Daoy (cell line): ENCODE measurements around the gene WFDC9. TPM values are rescaled to one million over a fixed set of nuclear protein-coding genes. Genes with fewer than 3 reads are reported as not detected.
"Not testable (repeated sequence)": the region's sequence is repeated elsewhere in the genome, so short reads cannot be mapped to it uniquely, and the experiment has no call there.

Experiments
- DNase-seq: peaks from one replicate; pipeline ENCODE4 v3.0.0-alpha.2; 2015; ENCODE audit warnings: low read depth
- total RNA-seq: library from RNA; depleted of rRNA; stranded (reverse); fragments of >200 nt; shearing (Covaris generic); gene quantifications from 2 replicates; pipeline ENCODE4 v1.2.3, GENCODE V29; 2014; rRNA removed

WFDC9 gene
- not detected in 2 replicates for total RNA-seq

DNA sequence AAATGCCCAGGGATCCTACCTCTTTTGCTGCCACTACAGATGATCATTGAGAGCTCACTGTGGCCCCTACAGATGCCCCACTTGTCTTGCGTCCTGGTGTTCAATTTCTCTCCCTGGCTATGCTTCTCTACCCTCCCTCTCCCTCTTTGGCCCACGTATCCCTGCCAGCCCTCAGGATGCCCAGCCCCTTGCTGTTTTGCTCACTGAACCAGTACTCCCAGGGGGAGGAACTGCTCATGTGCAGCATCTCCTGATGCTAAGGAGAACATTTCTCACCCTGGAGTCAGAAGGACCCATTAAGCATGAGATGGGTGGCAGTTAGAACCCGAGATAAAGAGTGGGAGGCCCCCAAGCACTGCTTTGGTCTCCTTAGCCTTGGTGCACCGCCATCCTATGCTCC lies at the start of gene WFDC9:
Gene WFDC9, minus strand, starts transcription at position 101 of the 400 bp plus-strand sequence. CDS start 21,103 bp downstream, outside the sequence.
- DNase-seq = no peak

DNA sequence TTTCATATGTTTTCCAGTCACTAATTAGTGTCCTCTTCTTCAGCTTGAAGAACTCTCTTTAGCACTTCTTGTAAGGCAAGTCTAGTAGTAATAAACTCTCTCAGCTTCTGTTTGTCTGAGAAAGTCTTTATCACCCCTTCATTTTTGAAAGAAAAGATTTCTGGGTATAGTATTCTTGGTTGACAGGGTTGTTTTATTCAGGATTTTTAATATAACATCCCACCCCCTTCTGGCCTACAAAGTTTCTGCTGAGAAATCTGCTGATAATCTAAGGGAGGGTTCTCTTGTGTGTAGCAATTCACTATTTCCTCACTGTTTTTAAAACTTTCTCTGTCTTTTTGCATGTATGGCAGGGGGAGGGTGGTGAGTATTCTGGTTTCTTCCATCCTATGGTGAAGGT lies 48.6 kb upstream of the WFDC9 start:
- DNase-seq = no peak

DNA sequence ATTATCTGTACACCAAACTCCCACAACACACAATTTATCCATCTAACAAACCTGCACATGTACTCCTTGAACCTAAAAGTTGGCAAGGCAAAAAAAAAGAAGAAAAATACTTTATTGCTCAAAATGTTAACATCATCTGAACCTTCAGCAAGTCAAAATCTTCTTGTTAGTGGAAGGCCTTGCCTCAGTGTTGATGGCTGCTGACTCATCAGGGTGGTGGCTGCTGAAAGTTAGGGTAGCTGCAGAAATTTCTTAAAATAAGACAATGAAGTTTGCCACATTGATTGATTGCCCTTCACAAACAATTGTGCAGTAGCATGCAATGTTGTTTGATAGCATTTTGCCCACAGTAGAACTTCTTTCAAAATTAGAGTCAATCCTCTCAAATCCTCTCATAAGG lies 41.7 kb upstream of the WFDC9 start:
- no peak for DNase-seq

DNA sequence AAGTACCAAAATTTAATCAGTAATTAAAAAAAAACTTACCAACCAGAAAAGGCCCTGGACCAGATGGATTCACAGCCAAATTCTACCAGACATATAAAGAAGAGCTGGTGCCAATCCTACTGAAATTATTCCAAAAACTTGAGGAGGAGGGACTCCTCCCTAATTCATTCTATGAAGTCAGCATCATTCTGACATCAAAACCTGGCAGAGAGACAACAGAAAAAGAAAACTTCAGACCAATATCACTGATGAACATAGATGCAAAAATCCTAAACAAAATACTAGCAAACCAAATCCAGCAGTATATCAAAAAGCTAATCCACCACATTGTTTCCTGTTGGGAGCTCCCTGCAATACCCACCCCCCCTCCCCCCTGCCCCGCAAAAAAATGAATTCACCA lies 39.1 kb upstream of the WFDC9 start, which contains the start of gene WFDC11:
Gene WFDC11, minus strand, starts transcription at position 101 of the 400 bp plus-strand sequence. CDS start 19,639 bp downstream, outside the sequence.
- DNase-seq = no peak

DNA sequence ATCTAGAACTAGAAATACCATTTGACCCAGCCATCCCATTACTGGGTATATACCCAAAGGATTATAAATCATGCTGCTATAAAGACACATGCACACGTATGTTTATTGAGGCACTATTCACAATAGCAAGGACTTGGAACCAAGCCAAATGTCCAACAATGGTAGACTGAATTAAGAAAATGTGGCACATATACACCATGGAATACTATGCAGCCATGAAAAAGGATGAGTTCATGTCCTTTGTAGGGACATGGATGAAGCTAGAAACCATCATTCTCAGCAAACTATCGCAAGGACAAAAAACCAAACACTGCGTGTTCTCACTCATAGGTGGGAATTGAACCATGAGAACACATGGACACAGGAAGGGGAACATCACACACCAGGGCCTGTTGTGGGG lies 26.0 kb upstream of the WFDC9 start:
- not testable (repeated sequence) for DNase-seq

DNA sequence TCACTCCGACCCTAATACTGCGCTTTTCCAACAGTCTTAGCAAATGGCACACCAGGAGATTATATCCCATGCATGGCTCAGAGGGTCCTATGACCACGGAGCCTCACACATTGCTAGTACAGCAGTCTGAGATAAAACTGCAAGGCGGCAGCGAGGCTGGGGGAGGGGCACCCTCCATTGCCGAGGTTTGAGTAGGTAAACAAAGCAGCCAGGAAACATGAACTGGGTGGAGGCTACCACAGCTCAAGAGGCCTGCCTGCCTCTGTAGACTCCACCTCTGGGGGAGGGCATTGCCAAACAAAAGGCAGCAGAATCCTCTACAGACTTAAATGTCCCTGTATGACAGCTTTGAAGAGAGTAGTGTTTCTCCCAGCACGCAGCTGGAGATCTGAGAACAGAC lies 20.6 kb upstream of the WFDC9 start:
- DNase-seq = not testable (repeated sequence)

DNA sequence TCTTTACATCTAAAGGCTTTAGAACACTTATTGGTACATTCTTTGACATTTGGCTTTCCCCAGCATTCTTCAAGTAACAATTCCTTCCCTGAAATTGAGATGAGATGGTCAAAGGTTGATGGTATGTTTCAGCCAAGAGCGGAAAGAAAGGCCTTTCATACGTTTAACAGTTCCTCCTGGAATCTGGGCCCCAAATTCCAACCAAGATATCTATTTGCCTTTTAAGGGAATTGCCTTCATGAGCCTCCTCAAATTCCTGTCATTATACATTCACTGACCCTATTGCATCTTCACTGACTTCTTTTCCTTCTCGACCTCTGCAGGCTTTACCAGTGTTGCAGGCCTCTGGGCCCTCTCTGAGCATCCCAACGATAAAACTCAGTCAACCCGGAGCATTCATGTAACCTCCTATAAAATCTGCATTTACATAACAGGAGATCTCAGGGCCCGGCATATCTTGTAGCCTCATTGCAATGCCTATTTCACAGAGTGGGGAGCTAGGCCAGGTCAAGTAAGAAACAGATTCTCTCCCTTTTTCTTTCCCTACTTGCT lies 18.3 kb upstream of the WFDC9 start:
- DNase-seq = no peak

DNA sequence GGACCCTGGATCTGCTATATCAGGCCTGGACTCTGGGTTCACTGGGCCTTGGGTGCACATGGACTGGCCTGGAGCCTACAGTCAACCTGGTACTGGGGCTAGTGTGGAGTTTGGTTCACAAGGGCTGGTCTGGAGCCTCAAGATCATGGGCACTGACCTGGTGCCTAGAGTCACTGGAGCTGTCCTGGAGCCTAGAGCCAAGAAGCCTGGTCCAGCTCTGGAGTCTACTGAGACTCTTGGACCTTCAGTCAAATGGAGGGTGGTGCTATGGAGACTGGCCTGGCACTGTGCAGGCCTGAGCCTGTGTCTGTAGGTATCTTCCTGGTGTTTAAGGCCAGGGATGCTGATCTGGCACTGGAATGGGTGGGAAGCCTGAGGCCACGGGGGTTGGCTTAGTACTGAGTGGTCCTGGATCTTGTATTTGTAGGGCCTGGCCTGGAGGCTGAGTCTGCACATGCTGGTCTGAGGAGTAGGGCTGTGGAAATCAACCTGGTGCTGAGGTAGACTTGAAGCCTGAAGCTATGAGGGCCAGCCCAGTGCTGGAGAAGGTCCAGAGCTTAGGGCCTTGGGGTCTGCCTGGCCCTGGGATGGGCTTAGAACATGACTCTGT lies 16.5 kb upstream of the WFDC9 start:
- no peak for DNase-seq

DNA sequence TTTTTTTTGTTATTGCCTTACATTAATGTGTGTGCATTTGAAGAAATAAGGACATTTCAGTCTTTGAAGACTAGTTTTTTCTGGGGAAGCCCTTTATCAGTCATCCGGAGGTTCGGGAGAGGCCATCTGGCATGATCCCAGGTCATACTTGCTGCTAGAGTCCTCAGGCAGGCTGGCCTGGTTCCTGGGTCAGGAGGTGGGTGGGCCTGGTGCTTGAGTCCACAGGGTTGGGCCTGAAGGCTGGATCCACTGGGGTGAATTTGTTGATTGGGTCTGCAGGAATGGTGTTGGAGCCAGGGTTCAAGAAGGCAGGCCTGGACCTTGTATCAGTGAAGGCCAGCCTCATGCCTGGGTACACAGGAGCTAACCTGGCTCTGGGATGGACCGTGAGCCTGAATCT lies 15.8 kb upstream of the WFDC9 start:
- no peak for DNase-seq

DNA sequence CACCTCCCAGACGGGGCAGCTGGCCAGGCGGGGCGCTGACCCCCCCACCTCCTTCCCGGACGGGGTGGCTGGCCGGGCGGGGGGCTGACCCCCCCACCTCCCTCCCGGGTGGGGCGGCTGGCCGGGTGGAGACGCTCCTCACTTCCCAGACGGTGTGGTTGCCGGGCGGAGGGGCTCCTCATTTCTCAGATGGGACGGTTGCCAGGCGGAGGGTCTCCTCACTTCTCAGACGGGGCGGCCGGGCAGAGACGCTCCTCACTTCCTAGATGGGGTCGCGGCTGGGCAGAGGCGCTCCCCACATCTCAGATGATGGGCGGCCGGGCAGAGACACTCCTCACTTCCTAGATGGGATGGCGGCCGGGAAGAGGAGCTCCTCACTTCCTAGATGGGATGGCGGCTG lies 14.8 kb upstream of the WFDC9 start:
- not testable (repeated sequence) for DNase-seq

DNA sequence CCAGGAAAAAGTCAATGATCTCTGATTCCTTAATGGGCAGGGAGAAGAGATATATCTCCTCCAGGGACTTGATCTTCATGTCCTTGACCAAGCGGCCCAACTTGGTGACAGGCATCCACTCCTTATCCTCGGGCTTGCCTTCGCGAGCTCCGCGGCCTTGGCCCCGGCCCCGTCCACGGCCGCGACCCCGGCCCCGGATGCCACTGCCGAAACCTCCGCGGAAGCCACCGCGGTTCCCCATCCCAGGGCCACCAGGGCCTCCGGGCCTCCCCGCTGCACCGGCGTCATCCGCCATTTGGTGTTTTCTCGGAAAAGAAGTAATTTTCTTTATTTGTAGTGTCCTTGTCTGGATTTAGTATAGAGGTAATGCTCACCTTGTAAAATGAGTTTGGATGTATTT lies 10.0 kb upstream of the WFDC9 start:
- not testable (repeated sequence) for DNase-seq

DNA sequence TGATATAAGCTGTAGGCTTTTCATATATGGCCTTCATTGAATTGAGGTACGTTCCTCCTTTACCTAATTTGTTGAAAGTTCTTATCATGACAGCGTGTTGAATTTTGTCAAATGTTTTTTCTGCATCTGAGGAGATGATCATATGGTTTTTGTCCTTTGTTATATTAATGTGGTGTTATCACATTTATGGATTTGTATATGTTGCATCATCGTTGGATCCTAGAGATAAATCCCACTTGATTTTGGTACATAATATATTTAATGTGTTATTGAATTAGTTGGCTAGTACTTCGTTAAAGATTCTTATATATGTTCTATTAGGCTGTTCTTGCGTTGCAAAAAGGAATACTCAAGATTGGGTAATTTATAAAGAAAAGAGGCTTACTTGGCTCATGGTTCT lies 8.6 kb upstream of the WFDC9 start:
- no peak for DNase-seq

DNA sequence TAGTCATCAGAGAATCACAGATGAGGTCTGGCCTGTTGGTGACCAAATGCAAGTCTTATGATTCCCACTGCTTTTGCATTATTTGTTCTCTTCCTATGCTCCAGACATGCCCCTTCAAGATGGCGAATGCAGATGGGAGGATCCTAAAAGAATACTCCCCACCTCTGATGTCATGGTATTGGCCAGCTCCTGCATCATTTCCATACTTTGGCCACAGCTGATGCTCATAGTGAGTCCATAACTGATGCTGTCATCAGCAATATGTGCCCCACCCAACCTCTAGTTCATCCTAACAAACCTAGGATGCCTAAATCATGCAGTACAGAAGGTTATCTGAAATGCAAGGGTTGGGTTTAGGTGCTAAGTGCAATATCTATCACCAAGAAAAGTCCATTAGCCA lies 5.4 kb upstream of the WFDC9 start:
- DNase-seq = no peak

DNA sequence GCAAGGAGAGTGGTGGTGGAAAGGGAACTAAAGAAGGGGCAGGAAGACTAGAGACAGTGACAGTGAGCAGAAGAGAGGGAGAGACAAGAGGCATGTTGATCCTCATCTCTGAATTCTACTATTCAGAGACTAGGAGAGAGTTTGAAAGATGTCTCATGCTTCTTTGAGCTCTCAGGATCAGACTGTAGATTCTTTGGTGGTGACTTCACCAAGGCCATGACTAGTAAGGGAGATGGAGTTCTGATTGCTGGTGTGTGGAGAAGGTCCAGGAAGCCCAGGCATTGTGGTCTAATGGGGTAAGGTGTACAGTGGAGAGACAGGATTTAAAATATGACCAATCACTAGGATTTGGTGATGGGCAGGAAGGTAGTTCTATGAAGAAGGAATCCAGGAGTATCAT lies 713 bp downstream of the WFDC9 start:
- no peak for DNase-seq

DNA sequence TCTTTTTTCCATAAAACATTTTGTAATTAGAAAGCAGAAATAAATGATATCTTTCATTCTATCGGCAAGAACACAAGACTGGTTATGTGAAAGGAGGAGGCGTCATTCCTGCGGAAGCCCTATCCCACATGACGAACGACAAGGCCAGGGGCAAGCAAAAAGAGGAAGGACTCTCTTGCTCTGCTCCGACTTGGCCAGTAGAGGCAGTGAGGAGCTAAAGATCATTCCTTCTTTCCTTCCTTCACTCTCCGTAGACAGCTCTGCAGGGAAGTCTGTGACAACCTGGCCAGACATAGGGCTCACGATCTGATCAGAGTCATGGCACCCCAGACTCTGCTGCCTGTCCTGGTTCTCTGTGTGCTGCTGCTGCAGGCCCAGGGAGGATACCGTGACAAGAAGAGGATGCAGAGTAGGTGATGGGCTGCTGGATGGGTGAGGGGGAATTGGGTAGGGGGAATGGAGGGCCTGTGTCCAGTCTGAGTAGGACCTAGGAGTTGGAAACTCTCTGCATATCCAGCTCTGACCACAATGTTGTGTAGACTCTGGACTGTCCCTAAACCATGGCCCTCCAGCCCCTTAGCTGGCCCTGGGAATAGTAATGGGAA lies 1.5 kb downstream of the WFDC9 start, which contains the start of gene WFDC10A:
Gene WFDC10A, plus strand, starts transcription at position 244 of the 605 bp plus-strand sequence. Its CDS starts 75 bp downstream, at position 319.
- peak; percentile 38 for DNase-seq

DNA sequence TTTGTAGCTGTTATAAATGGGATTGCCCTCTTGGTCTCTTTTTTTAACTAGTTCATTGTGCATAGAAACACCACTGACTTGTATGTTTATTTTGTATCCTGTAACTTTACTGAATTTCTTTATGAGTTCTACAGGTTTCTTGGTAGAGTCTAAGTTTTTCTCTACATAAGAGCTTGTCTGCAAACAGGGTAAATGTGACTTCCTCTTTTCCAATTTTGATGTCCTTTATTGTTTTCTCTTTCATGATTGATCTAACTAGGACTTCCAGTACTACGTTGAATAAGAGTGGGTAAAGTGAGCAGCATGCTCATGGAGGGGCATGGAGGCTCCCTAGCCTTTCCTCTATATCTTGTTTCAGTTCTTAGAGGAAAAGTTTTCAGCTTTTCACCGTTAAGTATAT lies 4.5 kb downstream of the WFDC9 start:
- no peak for DNase-seq

DNA sequence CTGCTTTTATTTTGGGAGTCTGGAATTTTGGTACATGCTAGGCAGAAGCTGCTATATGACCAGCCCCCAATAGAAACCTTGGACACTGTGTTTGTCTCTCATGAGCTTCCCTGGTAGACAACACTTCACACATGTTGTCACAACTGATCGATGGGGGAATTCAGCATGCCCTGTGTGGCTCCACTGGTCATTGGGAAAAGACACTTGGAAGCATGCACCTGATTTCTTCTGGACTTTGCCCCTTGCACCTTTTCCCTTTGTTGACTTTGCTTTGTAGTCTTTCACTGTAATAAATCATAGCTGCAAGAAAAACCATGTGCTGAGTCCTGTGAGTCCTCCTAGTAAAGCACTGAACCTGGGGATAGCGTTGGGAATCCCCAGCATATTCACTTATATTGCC lies 9.5 kb downstream of the WFDC9 start:
- DNase-seq = no peak

DNA sequence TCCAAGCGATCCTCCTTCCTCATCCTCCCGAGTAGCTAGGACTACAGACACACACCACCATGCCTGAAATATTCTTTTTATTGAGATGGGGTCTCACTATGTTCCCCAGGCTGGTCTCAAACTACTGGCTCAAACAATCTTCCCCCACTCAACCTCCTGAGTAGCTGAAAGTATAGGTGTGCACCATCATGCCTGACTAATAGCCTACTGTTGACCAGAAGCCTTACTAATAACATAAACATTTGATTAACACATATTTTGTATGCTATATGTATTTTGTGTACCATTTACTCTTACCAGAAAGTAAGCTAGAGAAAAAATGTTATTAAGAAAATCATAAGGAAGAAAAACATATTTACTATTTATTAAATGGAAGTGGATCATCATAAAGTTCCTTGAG lies 13.5 kb downstream of the WFDC9 start:
- no peak for DNase-seq

DNA sequence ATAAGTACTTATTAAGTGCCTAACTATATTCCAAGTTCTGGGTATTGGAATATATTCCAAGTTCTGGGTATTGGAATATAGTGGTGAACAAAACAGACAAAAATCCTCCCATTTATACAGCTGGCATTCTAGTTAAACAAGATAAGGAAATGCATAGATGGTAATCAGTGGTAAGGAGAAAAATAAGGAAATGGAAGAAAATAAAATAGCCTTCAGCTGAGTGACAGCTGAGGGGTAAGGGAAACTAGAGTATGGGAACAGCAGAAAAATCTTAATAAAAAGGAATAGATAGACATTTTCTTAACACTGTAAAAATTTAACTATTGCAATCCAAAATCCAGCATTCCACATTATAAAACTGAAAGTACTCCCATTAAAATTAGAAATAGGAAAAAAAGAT lies 18.8 kb downstream of the WFDC9 start:
- no peak for DNase-seq

DNA sequence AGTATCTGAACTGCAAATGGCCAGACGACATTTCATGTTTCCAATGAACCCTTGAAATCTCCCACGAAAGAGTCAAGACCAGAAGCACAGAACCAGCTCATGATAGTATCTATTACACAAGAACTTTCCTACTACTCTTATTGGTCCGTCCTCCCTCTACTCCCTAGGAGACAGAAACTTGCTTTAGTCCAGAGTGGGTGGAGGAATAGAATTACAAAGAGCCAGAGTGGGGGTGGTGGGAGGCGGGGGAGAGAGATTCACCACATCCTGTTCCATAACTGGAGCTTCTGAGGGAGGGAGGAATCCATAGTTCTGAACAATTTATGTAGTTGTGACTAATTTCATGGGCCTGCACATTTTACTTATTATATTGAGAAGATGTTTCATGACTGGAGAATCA lies 20.0 kb downstream of the WFDC9 start:
- peak; percentile 52 for DNase-seq

DNA sequence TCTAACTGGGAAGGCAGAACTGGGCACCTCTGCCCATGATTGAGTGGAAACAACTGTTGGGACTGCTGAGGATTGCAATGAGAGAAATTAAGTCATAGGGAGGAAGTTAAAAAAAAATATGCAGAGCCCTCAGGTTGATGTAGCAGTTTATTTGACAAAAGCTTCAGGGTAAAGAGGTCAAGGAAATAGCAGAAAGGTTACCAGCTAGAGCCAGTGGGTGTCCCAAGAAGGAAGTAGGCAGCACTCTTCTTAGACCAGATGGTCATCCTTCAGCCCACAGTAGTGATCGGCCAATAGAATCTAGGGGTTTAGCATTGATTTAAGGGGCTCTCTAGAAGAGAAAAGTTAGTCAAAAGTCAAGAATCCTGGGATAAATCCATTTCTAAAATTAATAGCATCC lies 23.3 kb downstream of the WFDC9 start:
- no peak for DNase-seq

DNA sequence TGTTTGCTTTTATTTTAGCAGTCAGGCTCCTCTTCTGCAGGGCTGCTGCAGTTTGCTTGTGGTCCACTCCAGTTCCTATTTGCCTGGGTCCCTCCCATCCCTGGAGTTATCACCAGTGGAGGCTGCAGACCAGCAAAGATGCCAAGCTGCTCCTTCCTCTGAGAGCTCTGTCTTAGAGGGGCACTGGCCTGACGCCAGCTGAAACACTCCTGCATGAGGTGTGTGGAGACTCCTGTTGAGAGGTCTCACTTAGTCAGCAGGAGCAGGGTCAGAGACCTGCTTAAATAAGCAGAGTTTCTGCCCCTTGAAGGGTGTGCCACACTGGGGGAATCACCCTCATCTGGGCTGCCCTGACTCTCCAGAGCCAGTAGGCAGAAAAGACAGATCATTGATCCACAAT lies 35.8 kb downstream of the WFDC9 start:
- DNase-seq = no peak

DNA sequence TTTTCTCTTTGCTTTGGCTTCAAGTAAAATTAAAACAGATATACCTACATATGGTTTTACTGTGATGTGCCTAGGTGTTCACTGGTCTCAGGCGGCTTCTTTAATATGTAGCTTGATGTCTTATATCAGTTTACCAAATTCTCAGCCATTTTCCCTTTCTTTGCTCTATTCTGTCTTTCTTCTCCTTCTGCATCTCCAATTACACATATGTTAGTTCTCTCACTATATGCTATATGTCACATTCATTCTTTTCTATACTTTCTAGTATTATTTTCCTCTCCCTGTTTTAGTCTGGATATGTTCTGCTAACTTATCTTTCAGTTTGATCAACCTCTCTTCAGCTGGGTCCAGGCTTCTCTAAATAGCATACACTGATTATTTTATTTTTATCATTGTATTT lies 37.6 kb downstream of the WFDC9 start:
- no peak for DNase-seq
